Measurements from ENCODE around the gene MAFG. TPM values are rescaled to one million over a fixed set of nuclear protein-coding genes. Genes with fewer than 3 reads are reported as not detected.

Gene MAFG
- total RNA-seq, 1 experiment from 2014 or later: 49.7 TPM

DNA sequence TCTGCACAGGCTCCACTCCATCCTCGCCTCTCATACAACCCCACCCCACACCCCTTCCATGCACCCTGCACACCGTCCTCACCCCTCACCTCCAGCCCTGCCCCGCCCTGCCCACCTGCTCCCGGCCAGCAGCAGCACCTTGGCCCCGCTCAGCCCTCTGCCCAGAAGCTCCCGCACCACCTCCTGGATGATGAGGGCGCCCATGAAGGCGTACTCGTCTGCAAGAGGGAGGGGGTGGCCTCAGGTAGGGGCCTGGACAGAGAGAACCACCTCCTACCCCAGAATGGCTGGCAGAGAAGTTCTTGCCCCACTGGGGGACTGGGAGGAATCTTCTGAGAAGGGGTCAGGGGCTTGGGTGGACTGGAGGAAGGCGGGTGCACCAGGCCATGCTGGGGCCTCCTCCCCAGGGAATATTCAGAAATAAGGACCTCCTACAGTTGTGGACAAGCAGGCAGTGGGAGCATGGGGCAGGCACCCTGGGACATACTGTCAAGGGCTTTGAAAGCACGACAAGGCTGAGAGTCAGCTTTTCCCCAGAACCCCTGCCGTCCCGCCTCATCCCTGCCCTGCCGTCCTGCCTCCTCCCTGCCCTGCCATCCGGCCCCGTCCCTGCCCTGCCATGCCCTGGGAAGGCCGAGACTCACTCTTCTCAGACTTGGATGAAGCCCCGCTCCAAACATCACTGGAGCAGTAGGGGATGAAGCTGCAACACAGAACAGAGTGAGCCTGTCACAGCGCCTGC lies 30.3 kb upstream of the MAFG start:
- Histone ChIP-seq H3K4me3 (ENCODE audit: low read depth, low read length, poor library complexity, severe bottlenecking) (no peak overlapping the region), H3K36me3 (ENCODE audit: insufficient read depth, low read length, poor library complexity, severe bottlenecking) (no peaks in the 10 kb centered on the region), H3K9me3 (ENCODE audit: low read depth, low read length, poor library complexity, severe bottlenecking) (no peaks in the 10 kb centered on the region), H3K27ac (ENCODE audit: low read depth, low read length, poor library complexity, severe bottlenecking) (no peak overlapping the region), H3K27me3 (replicated peaks; ENCODE audit: insufficient read depth, low read depth, low read length, poor library complexity) (peaks cover 43% of the 10 kb centered on the region), H3K4me1 (ENCODE audit: insufficient read depth, low read length, poor library complexity, severe bottlenecking) (no peaks in the 10 kb centered on the region)
- CTCF ChIA-PET: no interaction called here
- intact Hi-C loops (cut with micrococcal nuclease; ENCODE audit: unreplicated experiment): loop anchor here (5.0 kb wide), 1 partner anchor 64 kb away; the partner anchor contains the start of genes CENPX and LRRC45
- POLR2A ChIA-PET (ENCODE audit: low non-redundant PET): no interaction called here
- no peak for DNase-seq (ENCODE audit: low spot score)
- TF ChIP-seq, protein P1, sequence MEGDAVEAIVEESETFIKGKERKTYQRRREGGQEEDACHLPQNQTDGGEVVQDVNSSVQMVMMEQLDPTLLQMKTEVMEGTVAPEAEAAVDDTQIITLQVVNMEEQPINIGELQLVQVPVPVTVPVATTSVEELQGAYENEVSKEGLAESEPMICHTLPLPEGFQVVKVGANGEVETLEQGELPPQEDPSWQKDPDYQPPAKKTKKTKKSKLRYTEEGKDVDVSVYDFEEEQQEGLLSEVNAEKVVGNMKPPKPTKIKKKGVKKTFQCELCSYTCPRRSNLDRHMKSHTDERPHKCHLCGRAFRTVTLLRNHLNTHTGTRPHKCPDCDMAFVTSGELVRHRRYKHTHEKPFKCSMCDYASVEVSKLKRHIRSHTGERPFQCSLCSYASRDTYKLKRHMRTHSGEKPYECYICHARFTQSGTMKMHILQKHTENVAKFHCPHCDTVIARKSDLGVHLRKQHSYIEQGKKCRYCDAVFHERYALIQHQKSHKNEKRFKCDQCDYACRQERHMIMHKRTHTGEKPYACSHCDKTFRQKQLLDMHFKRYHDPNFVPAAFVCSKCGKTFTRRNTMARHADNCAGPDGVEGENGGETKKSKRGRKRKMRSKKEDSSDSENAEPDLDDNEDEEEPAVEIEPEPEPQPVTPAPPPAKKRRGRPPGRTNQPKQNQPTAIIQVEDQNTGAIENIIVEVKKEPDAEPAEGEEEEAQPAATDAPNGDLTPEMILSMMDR (conservative IDR thresholded peaks at IDR 0.05; ENCODE audit: low read depth, low read length): no peak
- no peak for TF ChIP-seq EZH2 (IDR thresholded peaks at IDR 0.05; ENCODE audit: borderline replicate concordance, low read depth, low read length, poor library complexity, severe bottlenecking)
- no TSS peak for BruUV-seq (replicated peaks)

DNA sequence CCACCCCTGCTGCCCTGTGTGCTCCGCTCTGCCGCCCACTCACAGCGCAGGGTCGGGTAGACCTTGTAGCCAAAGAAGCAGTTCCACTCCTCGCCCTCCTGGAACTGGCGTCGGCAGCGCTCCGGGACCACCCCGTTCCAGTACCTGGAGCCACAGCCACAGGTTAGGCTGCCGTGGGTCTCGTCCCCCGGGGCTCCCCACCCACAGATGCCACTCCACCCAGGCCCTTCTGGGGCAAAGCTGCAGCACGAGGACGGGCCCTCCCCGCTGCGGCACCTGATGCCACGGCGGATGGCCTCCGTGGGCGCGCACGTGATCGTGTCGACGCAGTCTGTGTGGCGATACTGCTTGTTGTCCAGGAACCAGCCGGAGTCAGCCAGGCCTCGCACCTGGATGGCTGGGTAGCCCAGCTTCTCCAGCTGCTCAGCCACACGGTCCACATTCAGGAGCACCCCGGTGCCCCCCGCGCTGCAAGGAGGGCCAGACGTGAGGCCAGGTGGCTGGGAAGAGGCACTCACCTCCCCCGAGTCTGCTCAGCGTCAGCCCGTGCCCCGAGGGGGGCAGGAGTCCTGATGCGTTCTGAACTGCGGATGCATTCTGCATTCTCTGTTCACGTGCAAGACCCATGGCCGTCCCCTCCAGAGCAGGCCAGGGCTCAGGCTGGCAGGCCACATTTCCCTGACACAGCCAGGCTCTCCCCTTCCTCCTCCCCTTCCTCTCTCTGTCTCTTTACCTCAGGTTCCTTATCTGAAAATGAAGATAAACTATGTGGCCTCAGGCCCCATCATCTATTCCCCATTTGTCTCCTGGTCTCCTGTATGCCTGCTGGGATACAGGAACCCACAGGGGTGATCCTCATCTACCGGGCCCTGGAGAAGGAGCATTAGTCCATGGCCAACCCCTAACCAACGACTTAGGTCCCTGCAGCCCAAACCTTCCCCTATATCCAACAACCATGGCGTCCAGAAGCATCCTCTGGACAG lies 29.4 kb upstream of the MAFG start:
- CTCF ChIA-PET: no interaction called here
- BruUV-seq (replicated peaks): no TSS peak

More for the DNA sequence above, 29.4 kb upstream of the MAFG start:
- no peak for DNase-seq (ENCODE audit: low spot score)
- TF ChIP-seq, protein P1 (conservative IDR thresholded peaks at IDR 0.05; ENCODE audit: low read depth, low read length): no peak
- no peak for TF ChIP-seq EZH2 (IDR thresholded peaks at IDR 0.05; ENCODE audit: borderline replicate concordance, low read depth, low read length, poor library complexity, severe bottlenecking)
- H3K27me3 ChIP-seq (replicated peaks; ENCODE audit: insufficient read depth, low read depth, low read length, poor library complexity): peaks cover 33% of the 10 kb centered on the region
- H3K9me3 ChIP-seq (ENCODE audit: low read depth, low read length, poor library complexity, severe bottlenecking): no peaks in the 10 kb centered on the region
- H3K27ac ChIP-seq (ENCODE audit: low read depth, low read length, poor library complexity, severe bottlenecking): no peak overlapping the region
- POLR2A ChIA-PET (ENCODE audit: low non-redundant PET): no interaction called here
- H3K36me3 ChIP-seq (ENCODE audit: insufficient read depth, low read length, poor library complexity, severe bottlenecking): no peaks in the 10 kb centered on the region
- intact Hi-C loops (cut with micrococcal nuclease; ENCODE audit: unreplicated experiment): loop anchor here (5.0 kb wide), 1 partner anchor 65 kb away; the partner anchor contains the start of genes CENPX and LRRC45
- H3K4me1 ChIP-seq (ENCODE audit: insufficient read depth, low read length, poor library complexity, severe bottlenecking): no peaks in the 10 kb centered on the region
- no peak overlapping the region for H3K4me3 ChIP-seq (ENCODE audit: low read depth, low read length, poor library complexity, severe bottlenecking)
